ENCODE measurements around the gene MMP28.
"Not testable (repeated sequence)": the region's sequence is repeated elsewhere in the genome, so short reads cannot be mapped to it uniquely, and the experiment has no call there.

Gene MMP28

DNA sequence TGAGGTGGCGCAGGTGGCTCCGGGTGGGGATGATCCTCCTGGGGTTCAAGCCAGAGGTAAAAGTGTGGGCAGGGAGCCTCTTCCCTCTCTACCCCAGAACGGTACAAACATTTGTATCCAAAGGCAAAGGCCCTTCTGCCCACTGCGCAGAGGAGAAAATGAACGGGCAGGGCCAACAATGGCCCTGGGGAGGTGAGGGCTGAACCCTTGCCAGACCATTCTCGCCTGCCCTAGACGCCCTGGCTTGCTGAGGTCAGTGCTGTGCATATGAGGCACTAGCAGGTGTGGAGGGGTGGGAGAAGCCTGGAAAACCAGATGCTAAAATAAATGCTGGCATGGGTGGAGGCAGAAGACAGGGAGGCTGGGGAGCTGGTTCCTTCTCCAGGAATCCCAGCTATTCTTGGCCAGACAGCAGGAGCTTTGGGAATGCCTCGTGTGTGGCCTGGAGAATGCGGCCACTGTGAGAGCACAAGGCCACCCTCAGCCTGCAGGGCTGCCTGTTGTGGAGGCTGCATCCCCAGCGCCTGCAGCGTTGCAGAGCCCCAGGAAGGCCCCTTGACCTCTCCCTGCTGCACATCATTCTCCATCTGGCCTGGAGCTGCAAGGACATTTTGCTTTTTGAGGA is 30.2 kb downstream of the MMP28 start:
- no peak for DNase-seq

DNA sequence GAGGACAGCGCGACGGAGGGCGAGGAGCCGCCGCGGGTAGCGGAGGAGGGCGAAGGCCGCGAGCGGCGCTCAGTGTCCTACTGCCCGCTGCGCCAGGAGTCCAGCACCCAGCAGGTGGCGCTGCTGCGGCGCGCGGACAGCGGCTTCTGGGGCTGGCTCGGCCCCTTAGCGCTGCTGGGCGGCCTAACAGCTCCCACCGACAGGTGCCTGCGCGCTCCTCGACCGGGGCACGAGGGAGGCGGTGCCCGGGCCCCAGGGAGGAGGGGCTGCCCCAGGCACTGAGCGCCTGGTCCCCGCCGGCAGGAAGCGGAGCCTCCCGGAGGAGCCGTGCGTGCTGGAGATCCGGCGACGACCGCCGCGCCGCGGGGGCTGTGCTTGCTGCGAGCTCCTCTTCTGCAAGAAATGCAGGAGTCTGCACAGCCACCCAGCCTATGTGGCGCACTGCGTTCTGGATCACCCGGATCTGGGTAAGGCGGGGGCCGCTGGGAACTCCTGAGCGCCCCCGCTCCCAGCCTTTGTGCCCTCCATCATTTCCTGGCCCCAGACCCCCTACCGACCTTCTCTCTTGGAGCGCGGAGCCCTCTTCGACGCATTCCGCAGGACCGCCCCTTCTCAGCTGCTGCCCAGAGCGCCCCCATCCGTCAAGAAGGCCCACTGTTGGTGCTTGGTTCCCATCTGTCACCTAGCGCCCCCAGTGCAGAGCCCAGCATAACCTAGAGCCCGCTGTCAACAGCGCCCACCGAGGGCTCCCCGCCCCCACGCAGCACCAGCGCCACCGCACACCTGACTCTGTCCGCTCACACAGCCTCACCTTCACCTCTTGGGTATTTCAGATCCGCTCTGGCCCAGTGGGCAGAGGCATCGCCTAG is 31.1 kb downstream of the MMP28 start:
- DNase-seq: peak; percentile 91

DNA sequence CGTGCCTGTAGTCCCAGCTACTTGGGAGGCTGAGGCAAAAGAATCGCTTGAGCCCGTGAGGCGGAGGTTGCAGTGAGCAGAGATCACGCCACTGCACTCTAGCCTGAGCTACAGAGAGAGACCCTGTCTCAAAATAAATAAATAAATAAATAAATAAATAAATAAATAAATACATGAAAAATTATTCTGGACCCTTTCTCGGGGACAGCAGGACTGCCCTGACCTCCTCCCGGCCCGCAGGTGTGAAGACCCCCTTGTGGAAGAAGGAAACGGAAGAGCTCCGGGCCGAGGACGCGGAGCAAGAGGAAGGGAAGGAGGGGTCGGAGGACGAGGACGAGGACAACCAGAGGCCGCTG is 31.7 kb downstream of the MMP28 start:
- DNase-seq: no peak

DNA sequence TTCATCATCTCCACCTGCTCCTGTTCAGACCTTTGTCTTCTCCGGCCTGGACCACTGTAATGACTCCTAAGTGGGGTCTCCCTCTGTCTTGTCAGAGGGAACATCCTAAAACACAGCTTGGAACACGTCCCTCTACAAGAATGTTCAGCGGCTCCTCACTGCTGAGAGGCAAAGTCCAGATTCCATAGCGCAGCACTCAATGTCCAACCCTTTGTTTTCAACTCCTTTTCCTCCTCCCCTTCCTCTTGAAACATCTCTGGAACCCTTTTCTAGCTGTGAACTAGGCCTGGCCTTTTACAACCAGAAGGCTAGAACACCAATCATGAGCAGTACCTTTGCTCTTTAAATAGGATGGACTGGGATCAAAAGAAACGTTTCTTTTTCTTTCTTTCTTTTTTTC is 33.8 kb downstream of the MMP28 start:
- no peak for DNase-seq

DNA sequence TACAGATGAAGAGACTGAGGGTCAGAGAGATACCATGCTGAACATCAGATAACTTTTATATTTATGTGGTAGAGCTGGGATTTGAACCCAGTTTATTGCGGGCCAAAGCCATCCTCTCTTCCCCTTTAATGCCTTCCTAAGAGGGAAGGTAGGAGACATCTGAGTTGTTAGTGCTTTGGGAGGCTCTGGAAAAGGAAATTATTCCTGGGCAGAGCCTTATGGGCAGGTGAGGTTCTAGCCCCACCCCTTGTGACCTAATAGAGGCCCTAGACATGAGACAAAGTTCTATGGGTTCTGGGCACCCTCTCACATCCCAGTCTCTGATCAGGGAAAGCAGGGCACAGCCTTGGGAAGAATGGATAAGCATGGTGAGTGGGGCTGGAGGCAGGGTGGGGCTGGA is 34.9 kb downstream of the MMP28 start, which contains the start of gene C17orf50:
Gene C17orf50, plus strand, starts transcription at position 301 of the 400 bp plus-strand sequence. Its CDS starts 55 bp downstream, at position 356.
- no peak for DNase-seq

DNA sequence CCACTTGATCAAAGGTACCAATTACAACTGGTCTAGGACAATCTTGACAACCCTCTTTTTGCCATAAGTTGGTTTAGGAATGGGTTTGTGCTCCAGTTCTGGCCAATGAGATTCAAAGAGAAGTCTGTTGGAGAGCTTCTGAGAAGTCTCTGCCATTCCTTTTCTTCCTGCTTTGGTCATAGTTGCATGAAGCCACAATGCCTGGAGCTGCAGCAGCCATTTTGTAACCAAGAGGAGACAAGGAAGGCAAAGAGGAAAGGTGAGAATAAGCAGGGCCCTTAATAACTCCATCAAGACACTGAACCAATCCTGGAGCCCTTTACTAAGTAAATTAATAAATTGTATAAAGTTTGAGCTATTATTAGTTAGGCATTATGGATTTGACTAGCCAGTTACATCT is 38.2 kb downstream of the MMP28 start:
- DNase-seq: no peak

DNA sequence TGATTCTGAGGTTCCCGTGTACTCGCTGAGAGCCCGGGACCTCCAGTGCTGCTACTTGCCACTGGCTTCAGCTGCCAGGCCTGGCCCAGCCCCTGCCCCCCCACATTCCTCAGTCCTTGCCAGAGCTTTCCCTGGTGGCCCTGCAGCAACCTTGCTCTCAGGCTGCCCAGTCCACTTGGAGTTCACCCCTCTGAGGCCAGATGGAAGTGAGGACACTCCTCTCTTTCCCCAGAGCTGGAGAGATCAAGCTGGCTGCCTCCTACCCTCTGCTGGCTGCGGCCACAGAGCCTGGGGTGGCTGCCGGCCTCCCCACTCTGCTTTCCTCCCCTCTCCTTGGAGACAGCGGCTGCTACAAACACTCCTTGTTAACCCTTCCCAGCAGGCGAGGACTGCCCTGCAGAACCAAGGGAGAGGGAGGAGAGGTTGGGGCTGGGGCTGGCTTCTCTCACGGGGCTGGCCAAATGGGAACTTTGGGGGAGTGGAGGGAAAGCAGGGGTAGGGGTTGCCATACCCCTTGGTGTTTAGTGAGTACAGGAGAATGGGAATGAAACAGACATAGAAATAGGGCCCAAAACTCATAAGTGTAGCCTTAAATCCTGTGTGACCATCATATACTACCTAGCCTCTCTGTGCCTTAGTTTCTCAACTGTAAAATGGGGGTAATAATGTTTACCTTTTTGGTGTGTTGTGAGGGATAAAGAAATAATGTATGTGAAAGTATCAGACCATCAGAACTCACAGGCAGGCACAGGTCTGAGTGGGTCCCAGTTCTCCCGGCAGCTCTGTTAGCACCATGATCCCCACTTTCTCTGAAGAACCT is 42.3 kb downstream of the MMP28 start, which contains the start of gene GAS2L2:
Gene GAS2L2, minus strand, starts transcription at position 295 of the 820 bp plus-strand sequence. CDS start 389 bp downstream, outside the sequence.
- no peak for DNase-seq

DNA sequence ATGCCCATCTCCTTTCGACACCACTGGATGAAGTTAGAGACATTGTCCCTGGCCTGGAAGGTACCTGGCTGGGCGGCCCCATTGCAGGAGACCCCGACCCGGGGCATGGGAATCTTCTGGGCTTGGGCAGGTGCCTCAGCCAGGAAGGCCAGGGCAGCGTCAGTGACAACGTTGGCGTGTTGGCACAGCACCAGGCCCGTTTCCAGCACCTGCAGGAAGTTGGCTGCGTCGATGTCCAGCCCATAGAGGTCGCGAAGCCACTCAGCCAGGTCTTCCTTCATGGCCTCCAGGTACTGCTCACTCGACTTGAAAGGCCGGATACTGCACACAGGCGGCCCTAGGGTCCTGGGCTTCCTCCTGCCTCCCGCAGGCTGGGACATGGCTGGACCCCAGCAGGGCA is 43.0 kb downstream of the MMP28 start:
- no peak for DNase-seq

DNA sequence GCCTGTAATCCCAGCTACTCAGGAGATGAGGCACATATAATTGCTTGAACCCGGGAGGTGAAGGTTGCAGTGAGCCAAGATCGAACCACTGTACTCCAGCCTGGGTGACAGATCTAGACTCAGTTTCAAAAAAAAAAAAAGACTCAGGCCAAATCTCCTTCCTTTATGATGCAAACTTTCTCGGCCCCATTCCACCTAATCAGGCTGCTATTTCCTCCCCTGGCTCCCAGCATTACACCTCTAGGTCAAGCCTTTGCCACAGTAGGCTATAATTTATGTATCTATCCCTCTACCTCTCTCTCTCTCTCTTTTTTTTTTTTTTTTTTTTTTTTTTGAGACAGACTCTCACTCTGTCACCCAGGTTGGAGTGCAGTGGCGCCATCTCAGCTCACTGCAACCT is 43.9 kb downstream of the MMP28 start:
- DNase-seq: not testable (repeated sequence)

DNA sequence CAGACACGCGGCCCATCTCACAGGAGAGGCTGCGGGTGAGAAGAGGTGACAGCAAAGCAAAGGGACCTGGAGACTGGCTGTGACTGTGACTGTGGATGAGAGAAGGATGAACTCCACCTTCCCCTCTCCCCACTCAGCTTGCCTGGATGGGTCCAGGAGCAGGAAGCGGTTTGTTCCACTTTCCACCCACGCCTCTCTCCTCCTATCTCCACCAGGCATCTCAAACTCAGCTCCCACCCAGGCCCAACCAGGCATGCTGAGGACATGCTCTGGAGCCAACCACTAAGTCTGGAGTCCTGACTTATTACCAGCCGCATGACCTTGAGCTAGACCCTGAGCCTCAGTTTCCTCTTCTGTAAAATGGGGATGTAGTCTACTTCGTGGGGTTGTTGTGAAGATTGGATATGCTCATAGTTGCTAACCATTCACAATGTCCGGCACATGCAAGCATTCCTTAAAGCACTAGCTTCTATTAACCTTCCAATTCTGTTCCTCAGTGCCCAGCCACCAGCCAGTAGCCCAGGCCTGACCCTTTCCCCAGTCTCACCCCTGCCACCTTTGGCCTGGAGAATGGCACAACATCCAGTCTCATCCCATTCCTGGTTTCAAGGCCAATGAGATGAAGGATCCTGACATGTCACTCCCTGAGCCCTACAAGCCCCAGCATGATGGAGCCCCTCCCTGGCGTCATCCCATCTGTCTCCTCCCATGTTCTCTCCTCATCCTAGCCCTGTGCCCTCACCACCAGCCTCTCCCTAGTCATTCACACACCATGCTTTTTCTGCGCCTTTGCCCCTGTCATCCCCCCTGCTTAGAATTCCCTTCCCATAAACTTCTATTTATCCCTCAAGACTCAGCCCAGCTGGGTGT is 44.7 kb downstream of the MMP28 start:
- no peak for DNase-seq

DNA sequence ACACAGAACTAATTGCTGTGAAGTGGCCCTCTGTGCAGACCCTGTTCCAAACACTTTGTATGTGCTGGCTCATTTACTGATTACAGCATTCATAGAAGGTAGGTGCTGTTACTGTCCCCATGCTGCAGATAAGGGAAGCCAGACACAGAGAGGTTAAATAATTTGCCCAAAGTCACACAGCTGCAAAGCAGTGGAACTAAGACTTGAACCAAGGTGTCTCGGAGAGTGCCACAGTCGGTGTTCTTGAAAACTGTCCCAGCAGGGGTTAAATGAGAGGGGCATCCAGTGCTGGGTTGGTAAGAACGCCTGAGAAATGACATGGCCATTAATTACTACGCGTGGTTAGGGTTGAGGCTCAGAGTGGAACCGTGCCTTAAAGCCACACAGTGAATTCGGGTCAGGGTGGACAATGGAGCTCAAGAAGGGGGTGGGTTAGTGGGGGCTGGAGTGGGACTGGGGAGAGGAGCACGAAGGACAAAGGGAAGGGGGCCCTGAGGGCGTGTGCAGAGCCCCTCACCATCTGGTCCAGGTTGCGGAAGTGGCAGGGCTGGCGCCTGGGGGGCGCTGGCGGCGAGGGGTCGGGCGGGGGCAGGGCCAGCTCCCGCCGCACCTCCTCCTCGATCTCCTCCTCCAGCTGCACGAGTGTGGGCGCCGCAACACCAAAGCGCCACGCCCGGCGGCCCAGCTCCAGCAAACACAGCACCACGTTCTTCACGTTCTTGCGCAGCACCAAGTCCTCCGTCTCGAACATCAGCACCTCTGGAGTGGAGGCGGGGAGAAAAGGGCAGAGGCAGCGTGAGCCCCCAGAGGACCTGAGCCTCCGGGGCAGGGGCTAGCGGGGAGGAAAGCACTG is 45.7 kb downstream of the MMP28 start:
- no peak for DNase-seq

DNA sequence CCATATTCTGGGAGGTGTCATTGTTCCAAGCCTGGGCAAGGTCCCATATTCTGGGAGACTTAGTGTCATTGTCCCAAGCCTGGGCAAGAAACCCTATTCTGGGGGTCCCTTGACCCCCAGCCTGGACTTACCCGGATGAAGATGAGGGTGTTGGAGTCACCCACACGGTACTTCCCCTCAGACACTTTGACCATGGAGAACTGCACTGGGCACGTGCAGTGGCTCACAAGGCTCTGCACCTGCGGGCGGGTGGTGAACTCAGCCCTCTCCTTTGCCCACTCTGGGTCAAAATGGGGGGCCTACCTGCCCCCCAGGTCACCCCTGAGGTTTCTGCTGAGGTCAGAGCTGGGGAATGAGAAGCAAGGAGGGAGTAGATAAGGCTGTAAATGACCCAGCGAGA is 46.5 kb downstream of the MMP28 start:
- no peak for DNase-seq

DNA sequence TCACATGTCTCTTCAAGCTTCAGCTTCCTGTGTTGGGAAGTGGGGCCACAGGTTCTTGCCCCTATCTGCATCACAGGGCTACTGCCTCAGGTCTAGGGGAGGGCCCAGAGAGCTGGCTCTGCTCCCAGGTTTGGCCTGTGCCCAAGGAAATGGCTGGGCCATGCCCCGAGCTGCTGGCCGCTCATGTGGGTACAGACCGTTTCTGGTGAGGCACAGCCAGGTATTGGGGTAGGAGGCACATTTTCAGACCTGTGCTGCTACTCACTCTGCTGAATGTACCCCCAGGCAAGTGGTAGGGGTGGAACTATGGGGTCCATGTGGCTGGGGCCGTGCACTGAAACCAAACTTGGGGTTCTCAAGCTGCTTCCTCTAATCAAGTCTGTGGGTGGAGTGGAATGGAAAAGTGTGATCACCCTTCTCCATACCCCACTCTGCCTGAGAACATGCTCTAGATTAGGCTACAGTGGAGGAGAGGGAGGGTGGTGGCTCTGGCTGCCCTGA is 47.0 kb downstream of the MMP28 start:
- DNase-seq: no peak

DNA sequence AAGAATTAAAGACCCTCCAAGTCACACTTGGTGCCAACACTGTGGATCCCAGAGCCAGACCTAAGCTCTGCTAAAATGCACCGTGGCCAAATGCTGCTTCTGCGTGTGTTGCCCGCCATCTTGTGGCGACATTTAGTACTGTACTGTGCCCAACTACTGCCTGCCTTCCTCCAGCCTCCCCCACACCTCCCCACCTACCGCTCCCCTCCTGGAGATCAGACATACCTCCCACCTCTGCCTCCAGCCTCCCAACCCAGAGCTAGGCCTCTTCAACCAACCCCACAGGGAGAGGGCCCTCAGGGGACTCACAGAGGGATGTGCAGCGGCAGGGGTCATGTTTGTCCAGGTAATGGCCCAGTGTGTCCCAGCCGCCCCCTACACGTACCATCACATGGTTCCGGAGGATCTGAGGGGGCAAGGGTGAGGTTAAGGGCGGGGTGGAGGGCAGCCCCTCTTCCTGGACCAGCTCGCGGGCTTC is 47.9 kb downstream of the MMP28 start:
- DNase-seq: peak; percentile 84

DNA sequence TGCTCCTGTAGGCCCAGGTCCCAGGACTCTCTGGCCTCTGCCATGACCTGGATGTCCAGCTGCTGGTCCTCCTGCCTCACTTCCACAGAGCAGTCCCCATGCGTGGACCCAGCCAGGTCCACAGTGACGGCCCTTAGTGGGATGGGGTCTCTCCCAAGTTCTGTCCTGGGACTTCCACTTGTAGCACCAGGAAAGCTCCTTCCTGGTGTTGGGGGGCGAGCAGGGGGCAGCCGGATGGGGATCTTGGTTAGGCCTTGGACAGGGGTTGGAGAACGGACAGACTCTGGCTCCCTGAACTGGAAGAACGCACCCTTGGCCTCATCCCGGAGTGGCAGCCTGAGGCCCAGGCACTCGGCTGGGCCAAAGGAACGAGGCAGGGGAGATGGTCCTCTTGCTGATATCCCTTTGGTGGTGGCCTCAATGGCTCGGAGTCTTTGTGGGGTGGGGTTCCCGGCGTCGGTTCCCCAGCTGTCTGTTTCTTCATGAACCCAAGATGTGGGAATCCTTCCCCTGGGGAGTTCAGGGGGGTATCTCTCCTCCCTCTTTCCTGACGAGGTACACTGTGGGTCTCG is 49.6 kb downstream of the MMP28 start:
- no peak for DNase-seq

DNA sequence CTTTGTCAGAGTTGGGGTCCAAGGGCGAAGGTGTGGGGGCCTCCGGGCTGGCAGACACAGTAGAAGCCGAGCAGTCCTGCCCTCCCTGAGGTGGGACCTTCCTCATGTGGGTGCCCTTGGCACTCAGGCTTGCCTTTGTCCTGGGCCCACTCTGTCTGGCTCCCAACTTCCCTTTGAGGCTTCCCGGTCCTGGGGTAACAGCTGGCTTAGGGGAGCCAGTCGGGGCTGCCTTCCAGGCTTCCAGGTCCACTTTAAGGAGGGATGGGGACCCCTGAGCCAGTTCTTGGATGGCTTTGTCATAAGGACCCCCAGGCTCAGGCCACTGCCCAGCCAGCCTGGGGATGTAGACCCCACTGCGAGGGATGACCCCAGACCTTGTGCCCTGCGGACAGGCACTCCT is 50.2 kb downstream of the MMP28 start:
- no peak for DNase-seq

DNA sequence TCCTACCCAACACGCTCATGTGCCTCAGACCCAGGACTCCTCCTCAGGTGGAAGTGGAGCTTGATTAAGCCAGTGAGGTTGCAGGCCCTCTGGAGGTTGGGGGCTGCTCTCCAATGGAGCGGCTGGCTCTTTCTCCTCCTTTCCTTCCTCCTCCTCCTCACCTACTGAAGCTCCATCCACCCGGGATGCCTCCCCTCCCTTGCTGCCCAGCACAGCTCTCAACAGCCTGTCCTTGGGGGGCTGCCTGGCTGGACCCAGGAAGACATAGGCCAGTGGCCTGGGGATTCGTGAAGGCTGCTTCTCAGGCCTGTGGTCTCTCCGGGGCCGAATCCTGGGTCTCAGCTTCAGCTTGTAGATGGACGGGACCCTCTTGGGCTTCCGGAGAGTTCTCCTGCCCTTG is 50.6 kb downstream of the MMP28 start:
- DNase-seq: no peak

DNA sequence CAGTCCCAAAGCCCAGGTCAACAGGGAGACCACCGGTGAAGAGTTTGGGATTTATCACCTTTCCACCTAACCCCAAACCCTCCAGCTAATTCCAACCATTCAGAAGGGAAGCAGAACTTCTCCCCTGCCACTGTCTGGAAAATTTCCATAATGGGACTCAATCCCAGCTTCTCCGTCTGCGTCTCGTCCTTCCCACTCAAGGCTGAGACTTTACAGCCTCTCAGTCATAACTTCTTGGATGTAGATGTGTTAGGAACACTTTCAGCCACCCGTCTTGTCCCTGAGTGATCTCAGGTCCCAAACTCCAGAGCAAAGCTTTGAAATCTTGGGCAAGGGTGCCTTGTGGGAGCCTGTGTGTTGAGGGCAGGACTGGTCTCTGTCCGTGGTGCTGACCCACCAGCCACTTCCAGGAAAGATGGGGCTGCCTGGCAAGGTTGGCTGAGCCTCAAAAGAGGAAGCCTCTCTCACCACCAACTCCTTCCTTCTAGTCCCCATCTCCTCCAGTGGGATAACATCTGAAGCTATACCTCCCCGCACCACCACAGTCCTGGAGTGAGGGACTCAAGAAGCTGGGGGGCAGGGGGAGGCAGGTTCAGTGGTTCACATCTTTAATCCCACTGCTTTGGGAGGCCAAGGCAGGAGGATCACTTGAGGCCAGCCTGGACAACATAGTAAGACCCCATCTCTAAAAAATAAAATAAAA is 51.7 kb downstream of the MMP28 start:
- DNase-seq: no peak

DNA sequence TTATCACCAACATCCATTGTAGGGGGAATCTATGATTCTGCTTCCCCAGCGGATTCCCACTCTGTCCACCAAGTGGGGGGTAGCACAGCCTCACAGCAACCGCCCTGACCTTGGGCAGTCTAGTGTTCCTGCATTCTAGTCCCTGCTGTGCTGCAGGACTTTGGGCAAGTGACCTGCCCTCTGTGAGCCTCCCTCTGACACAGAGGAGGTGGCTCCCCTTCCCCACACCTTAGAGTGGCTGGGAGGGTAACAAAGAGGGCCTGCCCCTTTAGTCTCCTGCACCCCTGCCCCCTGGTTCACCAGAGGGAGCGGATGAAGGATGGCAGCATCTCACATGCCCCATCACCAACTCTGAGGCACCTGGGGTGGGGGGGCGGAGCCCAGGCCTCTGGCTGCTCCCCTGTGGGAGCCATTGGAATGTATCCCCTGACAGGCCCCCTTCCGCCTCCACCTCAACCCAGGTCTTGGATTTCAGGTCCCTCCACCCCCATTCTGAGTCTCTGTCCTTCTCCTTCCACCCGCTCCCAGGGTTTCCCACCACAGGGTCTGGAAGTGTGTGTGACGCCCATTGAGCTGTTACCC is 52.5 kb downstream of the MMP28 start:
- no peak for DNase-seq

DNA sequence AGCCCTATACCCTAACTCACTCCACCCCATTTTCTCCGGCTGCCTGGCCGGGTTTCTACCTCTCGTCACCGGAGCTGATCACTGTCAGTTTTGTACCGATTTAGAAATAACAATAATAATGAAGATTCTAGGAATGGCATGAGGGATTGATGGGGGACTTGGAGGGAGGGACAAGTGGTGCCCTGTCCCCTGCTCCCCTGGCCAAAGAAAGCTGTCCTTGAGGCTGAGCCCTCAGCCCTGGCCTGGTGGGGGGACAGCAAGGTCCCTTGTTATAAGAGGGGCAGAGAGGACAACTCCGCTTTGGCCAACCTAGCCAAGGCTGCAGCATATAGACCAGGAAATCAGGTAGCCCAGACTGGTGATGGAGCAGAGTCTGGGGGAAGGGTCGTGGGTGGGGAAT is 52.9 kb downstream of the MMP28 start:
- DNase-seq: no peak

All from right forelimb (tissue), 1 donor.